Colonic mucosa (tissue), 4 donors: ENCODE results near the gene JMJD1C. TPM values are rescaled to one million over a fixed set of nuclear protein-coding genes. Genes with fewer than 3 reads are reported as not detected.

Source experiments
- DNase-seq: peaks from one replicate; pipeline ENCODE4 v3.0.0-alpha.2; 2020
- H3K27ac ChIP-seq: fragments of 200-600 bp; one replicate; pipeline ENCODE4 v1.8.0; 2021
- H3K27me3 ChIP-seq: fragments of 200-600 bp; one replicate; pipeline ENCODE4 v1.8.0; 2021
- H3K36me3 ChIP-seq: fragments of 200-600 bp; one replicate; pipeline ENCODE4 v1.8.0; 2021
- H3K4me1 ChIP-seq: fragments of 200-600 bp; one replicate; pipeline ENCODE4 v1.8.0; 2021; ENCODE audit warnings: mild to moderate bottlenecking
- H3K4me3 ChIP-seq: fragments of 200-600 bp; one replicate; pipeline ENCODE4 v1.8.0; 2021
- H3K9ac ChIP-seq, 2 donors: one replicate each; pipeline ENCODE4 v1.7.0; 2013; ENCODE audit warnings: control low read depth in 2 of 2, low read depth in 2 of 2, low read length in 2 of 2
- H3K9me3 ChIP-seq: fragments of 200-600 bp; one replicate; pipeline ENCODE4 v1.8.0; 2021
- intact Hi-C: fragments of 100-400 bp; cut with DNase I; formaldehyde crosslinking; loops from one replicate; pipeline ENCODE4 v1.14.1; 2022
- total RNA-seq, 2 donors: library from RNA; stranded (reverse); fragmentation: NEBNext Ultra II Directional in 1 of 2; extraction: Animal tissue kit (Norgen Biotek cat#: 25700) in 1 of 2; gene quantifications; one replicate each; pipeline ENCODE4 v1.2.1, GENCODE V29; 2021
- TF ChIP-seq, protein P1 (sequence below): fragments of 200-600 bp; IDR thresholded peaks from one replicate; pipeline ENCODE4 v1.8.0; 2022; ENCODE audit warnings: antibody characterized with exemption, mild to moderate bottlenecking
- donor health status: healthy.
- donor health status: DM: no; HTN: no; CAD: no.
- donor health status: DM: no; HTN: no; CAD: no.

Gene JMJD1C
- total RNA-seq, 2 donors from 2014 or later, result 37.7 to 72.2 TPM

DNA sequence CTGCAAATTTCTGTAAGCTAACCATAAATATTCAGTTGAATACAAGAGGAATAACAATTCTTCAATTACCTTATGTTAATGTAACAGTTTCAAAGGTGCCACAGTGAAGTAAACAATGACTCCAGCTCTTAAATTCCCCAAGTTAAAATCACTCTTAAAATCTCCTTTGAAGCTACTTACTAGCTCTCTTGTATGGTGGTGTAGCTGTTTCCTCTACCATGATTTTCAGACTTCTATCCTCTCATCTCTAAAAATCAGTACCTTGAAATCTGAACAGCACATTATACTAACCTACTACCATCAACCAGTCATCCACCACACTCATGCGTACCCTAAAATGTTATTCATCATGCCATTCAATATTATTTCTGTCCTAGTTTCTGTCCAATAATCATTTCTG is 29.6 kb downstream of the JMJD1C start:
- Histone ChIP-seq H3K27ac (no peak overlapping the region), H3K9me3 (no peaks in the 10 kb centered on the region), H3K4me3 (no peak overlapping the region), H3K9ac (no peak overlapping the region), H3K27me3 (no peaks in the 10 kb centered on the region), H3K4me1 (peaks cover 3% of the 10 kb centered on the region), H3K36me3 (no peaks in the 10 kb centered on the region)
- intact Hi-C loops, result no loop called here
- TF ChIP-seq, protein P1, sequence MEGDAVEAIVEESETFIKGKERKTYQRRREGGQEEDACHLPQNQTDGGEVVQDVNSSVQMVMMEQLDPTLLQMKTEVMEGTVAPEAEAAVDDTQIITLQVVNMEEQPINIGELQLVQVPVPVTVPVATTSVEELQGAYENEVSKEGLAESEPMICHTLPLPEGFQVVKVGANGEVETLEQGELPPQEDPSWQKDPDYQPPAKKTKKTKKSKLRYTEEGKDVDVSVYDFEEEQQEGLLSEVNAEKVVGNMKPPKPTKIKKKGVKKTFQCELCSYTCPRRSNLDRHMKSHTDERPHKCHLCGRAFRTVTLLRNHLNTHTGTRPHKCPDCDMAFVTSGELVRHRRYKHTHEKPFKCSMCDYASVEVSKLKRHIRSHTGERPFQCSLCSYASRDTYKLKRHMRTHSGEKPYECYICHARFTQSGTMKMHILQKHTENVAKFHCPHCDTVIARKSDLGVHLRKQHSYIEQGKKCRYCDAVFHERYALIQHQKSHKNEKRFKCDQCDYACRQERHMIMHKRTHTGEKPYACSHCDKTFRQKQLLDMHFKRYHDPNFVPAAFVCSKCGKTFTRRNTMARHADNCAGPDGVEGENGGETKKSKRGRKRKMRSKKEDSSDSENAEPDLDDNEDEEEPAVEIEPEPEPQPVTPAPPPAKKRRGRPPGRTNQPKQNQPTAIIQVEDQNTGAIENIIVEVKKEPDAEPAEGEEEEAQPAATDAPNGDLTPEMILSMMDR, result no peak
- DNase-seq, result no peak

DNA sequence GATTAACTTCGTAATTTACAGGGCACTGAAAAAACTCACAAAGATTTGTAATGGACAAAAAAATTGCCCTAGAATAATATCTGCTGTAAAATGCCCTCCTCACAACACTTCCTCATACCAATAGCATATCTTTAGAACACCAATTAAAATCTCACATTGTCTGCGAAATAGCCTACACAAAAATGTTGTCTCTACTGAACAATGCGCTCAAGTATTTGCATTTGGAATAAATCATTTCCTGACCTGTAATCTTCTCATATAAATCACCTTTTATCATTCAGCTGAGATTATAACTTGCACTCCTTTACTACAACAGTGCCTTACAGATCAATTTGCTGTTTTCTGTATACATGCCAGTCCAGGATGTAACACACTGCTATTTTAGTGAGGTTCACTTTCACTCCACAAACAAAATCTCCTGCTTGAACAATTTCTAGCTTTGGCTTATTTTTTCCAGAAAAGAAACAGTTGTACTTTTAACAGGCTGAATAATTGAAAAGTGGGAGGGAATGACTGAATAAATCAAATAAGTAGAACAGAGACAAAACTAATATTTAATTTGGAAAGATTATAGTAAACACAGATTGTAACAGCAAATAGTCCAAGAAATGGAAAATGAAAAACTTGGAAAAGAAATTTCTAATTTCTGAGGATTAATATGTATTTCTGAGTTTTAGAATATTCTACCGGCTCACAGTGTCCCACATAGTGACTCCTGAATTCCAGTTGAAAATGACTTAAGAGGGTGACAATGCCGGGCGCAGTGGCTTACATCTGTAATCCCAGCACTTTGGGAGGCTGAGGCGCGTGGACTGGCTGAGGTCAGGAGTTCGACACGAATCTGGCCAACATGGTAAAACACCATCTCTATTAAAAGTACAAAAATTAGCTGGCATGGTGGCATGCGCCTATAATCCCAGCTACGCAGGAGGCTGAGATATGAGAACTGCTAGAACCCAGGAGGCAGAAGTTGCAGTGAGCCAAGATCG is 30.6 kb downstream of the JMJD1C start:
- DNase-seq, result no peak
- no peak overlapping the region for H3K4me3 ChIP-seq
- no peaks in the 10 kb centered on the region for H3K9me3 ChIP-seq
- peaks cover 7% of the 10 kb centered on the region for H3K4me1 ChIP-seq
- H3K27ac ChIP-seq, result no peak overlapping the region
- TF ChIP-seq, protein P1, result no peak
- H3K27me3 ChIP-seq, result no peaks in the 10 kb centered on the region
- no peaks in the 10 kb centered on the region for H3K36me3 ChIP-seq
- no peak overlapping the region for H3K9ac ChIP-seq
- intact Hi-C loops, result no loop called here

DNA sequence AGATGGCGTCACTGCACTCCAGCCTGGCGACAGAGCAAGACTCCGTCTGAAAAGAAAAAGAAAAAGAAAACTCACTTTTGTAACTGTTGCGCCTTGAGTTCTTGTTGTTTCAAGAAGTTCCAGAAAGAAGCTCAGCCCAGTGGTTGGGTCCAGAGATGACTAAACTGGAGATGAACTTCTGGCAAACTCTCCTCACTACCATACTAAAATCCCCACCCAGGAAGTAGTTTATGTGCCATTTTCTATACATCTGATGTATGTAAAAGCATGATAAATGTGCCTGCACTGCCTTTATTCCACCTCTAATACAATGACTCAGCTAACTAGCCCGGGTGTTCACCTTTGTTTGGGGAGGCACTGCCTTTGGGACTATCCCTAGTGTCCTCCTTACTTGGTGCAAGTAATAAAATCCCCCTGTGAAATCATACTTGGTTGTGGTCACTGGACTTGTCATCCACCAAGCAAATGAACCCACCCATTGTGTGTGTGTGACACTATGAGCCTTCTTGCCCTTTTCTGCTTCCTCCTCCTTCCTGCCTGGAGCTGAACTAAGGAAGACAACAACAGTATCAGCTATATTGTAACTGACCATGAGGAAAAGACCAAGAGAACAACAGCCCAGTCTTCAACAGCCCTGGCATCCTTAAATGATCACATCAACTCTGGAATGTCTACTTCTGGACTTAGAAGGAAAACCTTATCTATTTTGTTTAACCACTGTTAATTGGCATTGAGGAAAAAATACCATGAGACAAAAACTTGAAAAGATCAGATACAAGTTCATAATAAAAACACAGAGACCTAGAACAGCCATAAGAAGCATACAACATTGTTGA is 33.6 kb downstream of the JMJD1C start:
- peaks cover 7% of the 10 kb centered on the region for H3K4me1 ChIP-seq
- TF ChIP-seq, protein P1, result no peak
- intact Hi-C loops, result no loop called here
- H3K9ac ChIP-seq, result no peak overlapping the region
- no peaks in the 10 kb centered on the region for H3K9me3 ChIP-seq
- no peaks in the 10 kb centered on the region for H3K36me3 ChIP-seq
- no peak overlapping the region for H3K4me3 ChIP-seq
- no peak overlapping the region for H3K27ac ChIP-seq
- DNase-seq, result no peak
- no peaks in the 10 kb centered on the region for H3K27me3 ChIP-seq

DNA sequence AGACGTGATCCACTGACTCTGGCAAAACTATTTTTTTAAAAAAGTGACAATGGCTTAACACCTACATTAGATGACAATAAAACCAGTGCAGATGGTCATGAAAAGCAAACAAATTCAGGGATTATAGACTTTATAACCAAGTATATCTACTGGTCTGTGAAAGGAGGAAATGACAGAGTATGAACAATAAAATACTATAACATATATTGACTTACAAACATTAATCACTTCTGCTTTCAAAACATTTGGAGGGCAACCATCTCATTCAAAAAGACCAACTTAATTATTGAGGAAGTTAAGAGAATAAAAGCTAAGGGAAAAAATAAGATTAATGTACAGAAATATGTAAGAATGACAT is 34.8 kb downstream of the JMJD1C start:
- Histone ChIP-seq H3K4me1 (peaks cover 7% of the 10 kb centered on the region), H3K9me3 (no peaks in the 10 kb centered on the region), H3K36me3 (no peaks in the 10 kb centered on the region), H3K27me3 (no peaks in the 10 kb centered on the region), H3K27ac (peak overlapping the region; percentile 6), H3K9ac (no peak overlapping the region), H3K4me3 (no peak overlapping the region)
- TF ChIP-seq, protein P1, result no peak
- intact Hi-C loops, result no loop called here
- no peak for DNase-seq

DNA sequence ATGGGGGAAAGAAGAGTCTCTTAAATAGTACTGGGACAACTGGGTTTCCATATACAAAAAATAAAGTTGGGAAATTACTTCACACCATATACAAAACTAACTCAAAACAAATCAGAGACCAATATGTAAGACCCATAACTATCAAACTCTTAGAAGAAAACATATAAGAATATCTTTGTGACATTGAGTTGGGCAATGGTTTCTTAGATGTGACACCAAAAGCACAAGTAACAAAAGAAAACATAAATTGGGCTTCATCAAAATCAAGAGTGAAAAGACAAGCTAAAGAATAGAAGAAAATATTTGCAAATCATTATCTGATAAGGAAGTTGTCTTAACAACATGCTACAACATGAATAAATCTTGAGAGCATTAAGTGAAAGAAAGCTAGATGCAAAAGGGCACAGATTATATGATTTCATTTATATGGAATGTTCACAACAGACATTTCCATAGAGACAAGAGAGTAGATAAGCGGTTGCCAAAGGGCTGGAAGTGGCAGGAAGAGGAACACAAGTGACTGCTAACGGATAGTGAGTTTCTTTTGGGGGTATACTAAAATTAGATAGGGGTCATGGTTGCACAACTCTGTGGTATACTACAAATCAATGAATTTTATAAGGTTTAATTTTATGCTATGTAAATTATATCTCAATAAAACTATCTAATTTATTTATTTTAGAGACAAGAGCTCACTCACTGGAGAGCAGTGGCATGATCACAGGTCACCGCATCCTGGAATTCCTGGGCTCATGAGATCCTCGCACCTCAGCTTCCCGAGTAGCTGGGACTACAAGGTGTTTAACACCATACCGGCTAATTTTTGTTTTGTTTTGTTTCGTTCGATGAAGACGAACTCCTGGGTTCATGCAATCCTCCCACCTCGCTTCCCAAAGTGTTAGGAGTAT is 35.4 kb downstream of the JMJD1C start:
- intact Hi-C loops, result no loop called here
- DNase-seq, result no peak
- no peaks in the 10 kb centered on the region for H3K9me3 ChIP-seq
- no peak overlapping the region for H3K9ac ChIP-seq
- H3K4me3 ChIP-seq, result no peak overlapping the region
- peak overlapping the region; percentile 6 for H3K27ac ChIP-seq
- H3K36me3 ChIP-seq, result no peaks in the 10 kb centered on the region
- H3K4me1 ChIP-seq, result peaks cover 7% of the 10 kb centered on the region
- TF ChIP-seq, protein P1, result no peak
- no peaks in the 10 kb centered on the region for H3K27me3 ChIP-seq
